Activated CD8-positive, alpha-beta T cell treated with anti-CD3 and anti-CD28 coated beads, Interleukin-2, amount 10 ng/mL, durations not matched to agents 7 days and 5 days (primary cell): ENCODE results near the gene PRKAR1B. TPM values are rescaled to one million over a fixed set of nuclear protein-coding genes. Genes with fewer than 3 reads are reported as not detected.
A peak's percentile ranks its signal among the peaks of the same experiment; 100 is the strongest.

Source experiments
- ATAC-seq: fragments of 150-1000 bp; cut with Tn5 transposase; one replicate; pipeline ENCODE4 v1.10.0; 2021; ENCODE audit warnings: moderate library complexity
- CTCF ChIA-PET: fragments of 350-600 bp; sonication (Branson Sonifier 250); formaldehyde crosslinking; loops from one replicate; lab custom pipeline; 2021; ENCODE audit warnings: antibody characterized with exemption; lab: Charles Lee
- POLR2A ChIA-PET: fragments of 350-600 bp; sonication (Branson Sonifier 250); formaldehyde crosslinking; loops from one replicate; lab custom pipeline; 2021; ENCODE audit warnings: antibody characterized with exemption; lab: Charles Lee
- DNase-seq: peaks from one replicate; pipeline ENCODE4 v3.0.0-alpha.2; 2020
- H3K27ac Mint-ChIP-seq: one replicate; pipeline ENCODE4 v1.8.0; 2021; ENCODE audit warnings: mild to moderate bottlenecking, mixed read lengths
- H3K27me3 Mint-ChIP-seq: one replicate; pipeline ENCODE4 v1.8.0; 2021; ENCODE audit warnings: low read depth, mixed read lengths
- H3K36me3 Mint-ChIP-seq: one replicate; pipeline ENCODE4 v1.8.0; 2021; ENCODE audit warnings: low read depth, mixed read lengths
- H3K4me1 Mint-ChIP-seq: one replicate; pipeline ENCODE4 v1.8.0; 2021; ENCODE audit warnings: low read depth, mixed read lengths
- H3K4me3 Mint-ChIP-seq: one replicate; pipeline ENCODE4 v1.8.0; 2021; ENCODE audit warnings: mild to moderate bottlenecking, mixed read lengths
- H3K9me3 Mint-ChIP-seq: one replicate; pipeline ENCODE4 v1.8.0; 2022; ENCODE audit warnings: mixed read lengths; ENCODE audit not compliant: insufficient read depth
- total RNA-seq, 2 experiments: library from RNA; stranded (reverse); gene quantifications; one replicate each; pipeline ENCODE4 v1.2.3, GENCODE V29; 2021

The PRKAR1B gene
- total RNA-seq, 2 experiments from 2014 or later: 56.5 to 58.2 TPM

DNA sequence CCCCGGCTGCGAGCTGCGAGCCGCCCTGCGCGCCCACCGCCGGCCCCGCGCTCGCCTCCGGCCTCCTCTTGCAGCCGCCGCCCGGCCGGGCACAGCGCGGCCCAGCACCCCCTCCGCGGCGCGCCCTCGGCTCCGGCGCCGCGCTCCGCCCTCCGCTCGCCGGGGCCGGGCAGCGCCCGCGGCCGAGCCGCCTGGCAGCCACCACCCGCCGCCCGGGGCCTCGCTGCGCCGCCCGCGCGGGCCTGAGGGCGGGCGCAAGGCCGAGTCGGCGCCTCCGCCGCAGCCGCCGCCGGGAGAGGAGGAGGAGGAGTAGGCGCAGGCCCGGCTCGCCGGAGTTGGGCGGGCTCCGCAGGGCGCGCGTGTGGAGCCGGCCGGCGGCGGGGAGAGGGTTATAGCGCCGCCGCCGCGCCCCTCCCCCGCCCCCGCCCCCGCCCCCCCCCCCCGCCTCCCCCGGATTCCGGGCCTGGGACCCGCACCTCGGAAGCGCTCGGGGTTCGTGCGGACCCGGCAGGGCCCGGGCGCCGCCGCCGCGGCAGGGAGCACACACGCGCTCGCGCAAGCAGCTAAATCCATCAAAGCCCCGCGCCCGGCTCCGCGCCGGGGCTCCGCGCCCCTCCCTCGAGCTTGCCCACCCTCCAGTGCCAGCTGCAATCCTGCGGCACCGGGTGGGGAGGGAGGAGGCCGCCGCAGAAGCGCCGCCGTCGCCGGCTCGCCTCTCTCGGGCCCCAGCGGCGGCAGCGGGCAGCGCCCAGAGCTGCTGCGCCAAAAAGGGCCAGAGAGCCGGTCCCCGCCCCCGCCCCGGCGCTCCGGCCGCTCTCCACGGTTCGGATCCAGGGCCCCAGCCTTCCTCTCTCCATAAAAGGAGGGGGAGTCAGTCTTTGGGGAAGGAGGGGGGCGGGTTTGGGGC, 207.3 kb downstream of the PRKAR1B start, which contains the start of gene PDGFA:
TSS of gene PDGFA (minus strand) at position 363 of the 907 bp plus-strand sequence. CDS start 845 bp downstream, outside the sequence.
- ChIA-PET POLR2A (no interaction called here), CTCF (interaction anchor here (0.7 kb wide), 1 partner anchor 151 kb away, joined by 3 read pairs; no protein-coding TSS in a partner anchor)
- H3K27me3 Mint-ChIP-seq: peaks cover 46% of the 10 kb centered on the region
- no peaks in the 10 kb centered on the region for H3K36me3 Mint-ChIP-seq
- ATAC-seq (peak; percentile 53), DNase-seq (no peak)
- peaks cover 7% of the 10 kb centered on the region for H3K4me1 Mint-ChIP-seq
- H3K4me3 Mint-ChIP-seq: peak within 1 kb of the TSS; percentile 69
- no peaks in the 10 kb centered on the region for H3K9me3 Mint-ChIP-seq
- no peak within 1 kb of the TSS for H3K27ac Mint-ChIP-seq

- DNase-seq (peak; percentile 39), ATAC-seq (peak; percentile 28)
- no peak overlapping the region for H3K27ac Mint-ChIP-seq
- ChIA-PET CTCF (no interaction called here), POLR2A (no interaction called here)
- peak overlapping the region; percentile 69 for H3K4me3 Mint-ChIP-seq
- H3K36me3 Mint-ChIP-seq: no peaks in the 10 kb centered on the region
- H3K9me3 Mint-ChIP-seq: no peaks in the 10 kb centered on the region
- H3K27me3 Mint-ChIP-seq: peaks cover 41% of the 10 kb centered on the region
- H3K4me1 Mint-ChIP-seq: peaks cover 7% of the 10 kb centered on the region
Measured at GRCh38 chr7:518630-519483, 208.2 kb downstream of the PRKAR1B start.

GRCh38 chr7:517774-518629, 209.1 kb downstream of the PRKAR1B start:
- ATAC-seq (no peak), DNase-seq (no peak)
- ChIA-PET CTCF (no interaction called here), POLR2A (no interaction called here)
- H3K9me3 Mint-ChIP-seq: no peaks in the 10 kb centered on the region
- no peaks in the 10 kb centered on the region for H3K36me3 Mint-ChIP-seq
- peaks cover 33% of the 10 kb centered on the region for H3K27me3 Mint-ChIP-seq
- H3K4me3 Mint-ChIP-seq: peak overlapping the region; percentile 69
- no peak overlapping the region for H3K27ac Mint-ChIP-seq
- peaks cover 10% of the 10 kb centered on the region for H3K4me1 Mint-ChIP-seq

DNA sequence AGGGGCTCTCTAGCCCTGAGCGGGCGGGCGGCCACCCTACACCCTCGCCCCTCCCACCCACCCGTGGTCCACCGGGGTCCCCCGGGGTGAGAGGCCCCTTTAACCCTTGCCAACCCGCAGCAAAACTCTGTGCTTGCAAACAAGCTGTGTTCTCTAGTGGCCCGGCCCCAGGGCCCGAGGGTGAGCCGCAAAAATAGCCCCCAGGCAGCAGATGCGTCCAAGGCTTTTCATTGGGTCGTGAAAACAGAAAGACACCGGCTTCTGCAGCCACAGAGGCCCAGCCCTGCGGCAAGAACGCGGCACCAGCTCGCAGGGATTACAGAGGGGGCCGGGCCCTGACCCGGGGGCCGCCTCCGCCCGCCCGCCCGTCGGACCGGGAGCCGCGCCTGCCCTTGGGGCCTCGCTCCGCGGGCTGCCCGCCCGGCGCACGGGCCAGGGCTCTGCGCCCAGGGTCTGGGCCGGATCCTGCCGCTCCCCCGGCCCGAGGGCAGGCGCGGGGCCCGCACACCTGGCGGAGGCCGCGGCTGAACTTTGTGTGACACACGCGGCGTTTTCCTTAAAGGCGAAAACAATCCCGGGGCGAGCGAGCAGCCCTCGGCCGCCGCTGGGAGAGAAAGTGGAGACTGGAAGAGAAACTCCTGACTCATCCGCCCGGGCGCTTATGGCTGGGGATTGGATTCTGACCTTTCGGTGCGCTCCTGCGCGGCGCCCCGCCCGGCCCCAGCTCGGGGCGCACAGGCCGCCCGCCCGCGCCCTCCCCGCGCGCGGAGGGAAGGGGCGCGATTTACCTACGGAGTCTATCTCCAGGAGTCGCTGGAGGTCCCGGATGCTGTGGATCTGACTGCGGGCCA, 210.2 kb downstream of the PRKAR1B start:
- no peaks in the 10 kb centered on the region for H3K9me3 Mint-ChIP-seq
- H3K27ac Mint-ChIP-seq: no peak overlapping the region
- H3K36me3 Mint-ChIP-seq: no peaks in the 10 kb centered on the region
- DNase-seq (no peak), ATAC-seq (no peak)
- POLR2A ChIA-PET: no interaction called here
- CTCF ChIA-PET: no interaction called here
- peaks cover 10% of the 10 kb centered on the region for H3K4me1 Mint-ChIP-seq
- H3K27me3 Mint-ChIP-seq: peaks cover 29% of the 10 kb centered on the region
- no peak overlapping the region for H3K4me3 Mint-ChIP-seq

DNA sequence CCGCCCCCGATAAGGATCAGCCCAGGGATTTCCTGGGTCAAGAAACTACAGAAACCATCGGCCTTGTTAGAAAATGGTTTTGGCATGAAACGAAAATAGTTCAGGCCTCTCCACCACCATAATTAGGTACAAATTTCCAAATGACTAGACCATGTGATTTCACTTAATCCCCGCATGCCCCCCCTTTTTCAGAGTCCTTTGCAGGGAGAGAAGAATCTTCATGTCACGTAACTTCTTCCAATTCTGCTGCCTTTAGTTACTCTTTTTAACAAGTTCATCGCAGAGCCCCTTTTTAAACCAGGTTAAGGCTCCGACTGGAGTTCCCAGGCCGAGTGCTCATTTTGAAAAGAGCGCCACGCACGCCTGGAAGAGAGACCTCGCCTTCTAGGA, 210.9 kb downstream of the PRKAR1B start:
- Mint-ChIP-seq H3K27ac (no peak overlapping the region), H3K36me3 (no peaks in the 10 kb centered on the region), H3K4me3 (no peak overlapping the region), H3K4me1 (peaks cover 10% of the 10 kb centered on the region), H3K9me3 (no peaks in the 10 kb centered on the region), H3K27me3 (peaks cover 26% of the 10 kb centered on the region)
- ChIA-PET POLR2A (no interaction called here), CTCF (no interaction called here)
- DNase-seq: no peak
- ATAC-seq: no peak

- no peaks in the 10 kb centered on the region for H3K36me3 Mint-ChIP-seq
- DNase-seq: no peak
- POLR2A ChIA-PET: no interaction called here
- no peak for ATAC-seq
- peaks cover 23% of the 10 kb centered on the region for H3K27me3 Mint-ChIP-seq
- no peaks in the 10 kb centered on the region for H3K9me3 Mint-ChIP-seq
- no peak overlapping the region for H3K4me3 Mint-ChIP-seq
- H3K27ac Mint-ChIP-seq: no peak overlapping the region
- peaks cover 10% of the 10 kb centered on the region for H3K4me1 Mint-ChIP-seq
- CTCF ChIA-PET: no interaction called here
Measured at GRCh38 chr7:515628-516027, 211.5 kb downstream of the PRKAR1B start.

GRCh38 chr7:514651-515598, 212.2 kb downstream of the PRKAR1B start:
- peaks cover 10% of the 10 kb centered on the region for H3K4me1 Mint-ChIP-seq
- no peaks in the 10 kb centered on the region for H3K9me3 Mint-ChIP-seq
- H3K4me3 Mint-ChIP-seq: no peak overlapping the region
- no peaks in the 10 kb centered on the region for H3K36me3 Mint-ChIP-seq
- ChIA-PET POLR2A (no interaction called here), CTCF (no interaction called here)
- DNase-seq (no peak), ATAC-seq (no peak)
- no peak overlapping the region for H3K27ac Mint-ChIP-seq
- H3K27me3 Mint-ChIP-seq: peaks cover 21% of the 10 kb centered on the region

- Mint-ChIP-seq H3K4me1 (peaks cover 10% of the 10 kb centered on the region), H3K27ac (no peak overlapping the region), H3K9me3 (no peaks in the 10 kb centered on the region), H3K36me3 (no peaks in the 10 kb centered on the region), H3K27me3 (peaks cover 21% of the 10 kb centered on the region), H3K4me3 (no peak overlapping the region)
- no peak for ATAC-seq
- ChIA-PET POLR2A (no interaction called here), CTCF (interaction anchor here (0.8 kb wide), 1 partner anchor 181 kb away, joined by 3 read pairs; no protein-coding TSS in a partner anchor)
- DNase-seq: no peak
Measured at GRCh38 chr7:514242-514641, 212.8 kb downstream of the PRKAR1B start.

- Mint-ChIP-seq H3K9me3 (no peaks in the 10 kb centered on the region), H3K36me3 (no peaks in the 10 kb centered on the region), H3K4me1 (peaks cover 10% of the 10 kb centered on the region), H3K4me3 (no peak overlapping the region), H3K27me3 (peaks cover 21% of the 10 kb centered on the region), H3K27ac (no peak overlapping the region)
- ChIA-PET POLR2A (no interaction called here), CTCF (interaction anchor here (0.8 kb wide), 1 partner anchor 181 kb away, joined by 3 read pairs; no protein-coding TSS in a partner anchor)
- no peak for DNase-seq
- ATAC-seq: no peak
Measured at GRCh38 chr7:513521-514166, 213.4 kb downstream of the PRKAR1B start.
